HG02852 (cell line): ENCODE data around the gene ZBTB8OS.
A peak's percentile ranks its signal among the peaks of the same experiment; 100 is the strongest.
"Not testable (repeated sequence)": the region's sequence is repeated elsewhere in the genome, so short reads cannot be mapped to it uniquely, and the experiment has no call there.

Experiments
- ATAC-seq: cut with Tn5 transposase; IDR thresholded peaks from one replicate; pipeline ENCODE4 v1.9.1; 2021; ENCODE audit warnings: mild to moderate bottlenecking, moderate library complexity; ENCODE audit not compliant: unreplicated experiment

Gene ZBTB8OS

DNA sequence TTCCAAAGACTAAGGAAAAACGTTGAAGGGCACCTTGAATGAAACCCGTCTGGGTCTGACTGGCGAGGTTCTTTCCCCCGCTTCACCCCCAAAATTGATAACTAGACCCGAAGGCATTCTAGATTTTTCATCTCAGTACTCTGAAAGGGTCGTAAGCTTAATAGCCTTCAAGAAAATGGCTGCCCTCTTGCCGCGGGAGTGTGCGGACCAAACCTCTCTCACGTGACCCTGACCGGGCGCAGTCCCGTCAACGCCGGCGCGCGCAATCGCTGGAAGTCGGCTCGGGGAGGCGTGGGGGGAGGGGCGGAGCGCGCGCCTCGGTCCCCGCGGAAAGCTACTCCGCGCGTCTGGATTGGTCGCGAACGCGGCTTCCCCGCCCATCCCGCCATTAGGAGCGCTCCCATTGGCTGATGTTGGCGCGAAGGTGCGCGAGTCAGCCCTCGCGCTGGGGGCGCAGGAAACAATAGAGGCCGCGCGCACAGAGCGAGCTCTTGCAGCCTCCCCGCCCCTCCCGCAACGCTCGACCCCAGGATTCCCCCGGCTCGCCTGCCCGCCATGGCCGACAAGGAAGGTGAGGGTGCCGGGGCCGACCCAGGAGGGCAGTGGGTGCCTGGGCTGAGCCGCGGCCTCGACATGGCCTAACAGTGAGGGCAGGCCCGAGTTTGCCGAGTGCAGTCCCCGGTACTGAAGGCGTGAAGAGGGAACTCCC lies 556 bp upstream of the ZBTB8OS start, which contains the start of gene RBBP4:
TSS of gene RBBP4 (plus strand) at position 457 of the 709 bp plus-strand sequence. CDS start at position 556, 99 bp downstream.
- peak; percentile 85 for ATAC-seq

DNA sequence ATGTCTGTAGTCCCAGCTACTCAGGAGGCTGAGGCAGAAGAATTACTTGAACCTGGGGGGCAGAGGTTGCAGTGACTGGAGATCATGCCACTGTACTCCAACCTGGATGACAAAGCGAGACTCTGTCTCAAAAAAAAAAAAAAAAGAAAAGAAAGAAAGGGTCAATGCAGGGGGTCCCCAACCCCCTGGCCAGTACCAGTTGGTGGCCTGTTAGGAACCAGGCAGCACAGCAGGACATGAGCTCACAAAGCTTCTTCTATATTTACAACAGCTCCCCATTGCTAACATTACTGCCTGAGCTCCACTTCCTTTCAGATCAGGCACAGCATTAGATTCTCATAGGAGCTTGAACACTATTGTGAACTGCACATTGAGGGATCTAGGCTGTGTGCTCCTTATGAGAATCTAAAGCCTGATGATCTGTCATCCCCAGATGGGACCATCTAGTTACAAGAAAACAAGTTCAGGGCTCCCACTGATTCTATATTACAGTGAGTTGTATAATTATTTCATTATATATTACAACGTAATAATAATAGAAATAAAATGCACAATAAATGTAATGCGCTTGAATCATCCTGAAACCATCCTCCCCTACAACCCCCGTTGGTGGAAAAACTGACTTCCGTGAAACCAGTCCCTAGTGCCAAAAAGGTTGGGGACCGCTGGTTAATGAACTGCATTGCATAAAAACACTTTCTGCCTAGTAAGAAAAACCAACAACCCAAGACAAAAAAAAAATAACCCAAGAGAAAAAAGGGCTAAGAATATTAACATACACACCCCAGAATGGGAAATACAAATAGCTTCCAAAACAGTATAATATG lies 2.8 kb downstream of the ZBTB8OS start:
- ATAC-seq = no peak

DNA sequence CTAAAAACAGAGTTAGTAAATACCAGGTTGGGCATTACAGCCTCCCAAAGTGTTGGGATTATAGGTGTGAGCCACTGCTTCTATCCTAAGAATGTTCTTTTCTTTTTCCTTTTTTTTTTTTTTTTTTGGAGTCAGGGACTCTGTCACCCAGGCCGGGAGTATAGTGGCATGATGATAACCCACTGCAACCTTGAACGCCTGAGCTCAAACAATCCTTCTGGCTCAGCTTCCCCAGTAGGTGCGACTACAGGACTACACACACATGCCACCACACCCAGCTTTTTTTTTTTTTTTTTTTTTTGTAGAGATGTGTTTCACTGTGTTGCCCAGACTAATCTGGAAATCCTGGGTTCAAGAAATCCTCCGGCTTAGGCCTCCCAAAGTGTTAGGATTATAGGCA lies 5.9 kb downstream of the ZBTB8OS start:
- no peak for ATAC-seq

DNA sequence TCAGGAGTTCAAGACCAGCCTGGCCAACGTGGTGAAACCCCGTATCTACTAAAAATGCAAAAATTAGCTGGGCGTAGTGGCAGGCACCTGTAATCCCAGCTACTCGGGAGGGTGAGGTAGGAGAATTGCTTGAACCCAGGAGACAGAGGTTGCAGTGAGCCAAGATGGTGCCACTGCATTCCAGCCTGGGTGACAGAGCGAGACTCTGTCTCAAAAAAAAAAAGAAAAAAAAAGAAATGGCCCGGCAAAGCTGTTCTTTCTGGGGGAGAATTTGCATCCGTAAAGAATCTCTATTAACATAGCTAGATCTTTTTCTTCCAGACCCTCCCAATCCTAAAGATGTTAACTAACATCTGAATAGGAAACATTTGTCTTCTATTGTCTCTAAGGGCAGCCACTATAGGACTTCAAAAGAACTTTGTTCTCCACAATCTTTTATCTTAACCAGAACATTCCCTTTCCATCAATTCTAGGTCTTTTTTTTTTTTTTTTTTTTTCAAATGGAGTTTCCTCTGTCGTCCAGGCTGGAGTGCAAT lies 8.0 kb downstream of the ZBTB8OS start:
- not testable (repeated sequence) for ATAC-seq

DNA sequence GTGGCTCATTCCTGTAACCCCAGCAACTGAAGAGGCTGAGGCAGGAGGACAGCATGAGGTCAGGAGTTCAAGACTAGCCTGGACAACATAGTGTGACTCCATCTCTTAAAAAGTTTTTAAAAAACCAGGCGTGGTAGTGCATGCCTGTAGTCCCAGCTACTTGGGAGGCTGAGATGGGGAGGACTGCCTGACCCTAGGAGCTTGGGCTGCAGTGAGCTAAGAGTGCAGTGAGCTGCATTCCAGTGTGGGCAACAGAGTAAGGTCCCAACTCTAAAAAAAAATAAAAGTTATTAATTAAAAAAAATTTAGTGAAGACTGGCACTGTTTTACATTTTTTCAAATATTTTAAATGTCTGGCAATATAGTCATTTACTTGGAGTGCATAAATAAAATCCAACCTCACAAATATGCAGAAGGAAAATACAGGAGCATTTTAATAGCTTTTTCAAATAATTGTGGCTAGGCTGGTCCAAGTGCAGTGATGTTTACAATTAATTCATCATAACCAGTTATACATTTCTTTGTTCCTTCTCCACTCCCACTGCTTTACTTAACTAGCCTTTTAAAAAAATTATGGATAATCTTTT lies 10.8 kb downstream of the ZBTB8OS start:
- ATAC-seq = no peak

DNA sequence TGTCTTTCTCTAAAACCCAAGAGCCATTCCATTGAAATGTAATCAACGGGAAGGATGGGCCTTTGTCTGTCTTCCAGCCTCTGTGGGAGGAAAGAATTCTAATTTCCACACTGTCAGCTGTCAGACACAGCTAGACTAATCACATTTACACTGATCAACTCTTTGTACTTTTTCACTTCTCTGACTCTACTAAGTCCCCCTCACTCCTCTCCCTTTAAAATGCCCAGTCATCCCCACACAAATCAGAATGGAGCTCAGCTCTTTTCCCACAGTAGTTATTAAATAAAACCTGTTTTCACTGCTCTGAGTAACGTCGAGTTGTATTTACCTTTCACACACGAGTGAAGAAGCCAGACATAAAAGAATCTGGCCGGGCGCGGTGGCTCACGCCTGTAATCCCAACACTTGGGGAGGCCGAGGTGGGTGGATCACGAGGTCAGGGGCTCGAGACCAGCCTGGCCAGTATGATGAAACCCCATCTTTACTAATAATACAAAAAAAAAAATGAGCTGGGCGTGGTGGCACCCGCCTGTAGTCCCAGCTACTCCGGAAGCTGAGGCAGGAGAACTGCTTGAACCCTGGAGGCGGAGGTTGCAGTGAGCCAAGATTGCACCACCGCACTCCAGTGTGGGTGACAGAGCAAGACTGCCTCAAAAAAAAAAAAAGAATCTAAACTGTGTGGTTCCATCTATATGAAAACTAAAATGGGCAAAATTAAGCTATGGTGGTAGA lies 13.3 kb downstream of the ZBTB8OS start:
- no peak for ATAC-seq

DNA sequence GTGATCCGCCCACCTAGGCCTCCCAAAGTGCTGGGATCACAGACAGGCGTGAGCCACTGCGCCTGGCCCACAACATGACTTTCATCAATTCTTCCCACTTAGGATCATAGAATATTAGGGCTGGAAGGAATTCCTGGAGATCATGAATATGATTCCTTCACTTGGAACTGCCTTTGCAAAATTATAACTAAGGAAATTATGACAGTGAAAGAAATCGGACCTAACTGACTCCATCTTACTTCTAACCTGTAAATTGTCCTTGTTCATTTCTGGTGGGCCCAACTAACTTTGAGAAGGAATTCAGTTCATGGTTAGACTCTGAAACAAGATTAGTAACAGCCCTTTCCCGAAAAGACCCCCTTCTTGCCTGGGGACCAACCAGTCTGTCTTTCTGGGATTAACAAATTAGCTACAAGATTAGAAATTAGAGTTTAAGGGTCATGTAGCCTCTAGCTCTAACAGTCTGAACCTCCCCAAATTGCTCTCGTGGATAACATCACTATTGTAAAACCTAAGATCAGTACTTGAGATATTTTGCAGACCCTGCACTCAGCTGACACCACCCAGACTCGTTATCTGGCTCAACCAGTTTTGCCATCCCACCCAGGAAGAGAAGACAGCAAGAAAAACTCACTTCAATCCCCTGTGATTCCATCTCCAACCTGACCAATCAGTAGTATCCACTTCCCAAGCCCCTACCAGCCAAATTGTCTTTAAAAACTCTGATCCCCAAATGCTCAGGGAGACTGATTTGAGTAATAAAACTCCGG lies 14.7 kb downstream of the ZBTB8OS start:
- no peak for ATAC-seq

DNA sequence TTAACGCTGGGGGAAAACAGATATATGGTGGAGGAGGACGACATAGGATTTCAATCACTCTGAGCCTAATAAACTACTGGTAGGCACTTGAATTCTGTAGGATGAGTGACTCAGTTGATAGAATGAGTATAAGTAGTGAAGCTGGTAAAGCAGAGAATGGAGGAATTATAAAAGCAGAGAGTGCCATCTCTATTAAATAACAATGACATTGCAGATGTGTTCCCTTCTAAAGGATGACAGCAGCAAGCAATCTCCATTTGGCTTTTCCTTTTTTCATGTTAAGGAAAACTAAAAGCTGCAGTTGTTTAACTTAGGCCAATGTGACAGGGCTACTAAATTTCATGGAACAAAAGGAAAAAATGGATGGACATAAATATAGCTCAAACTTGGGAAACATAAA lies 17.5 kb downstream of the ZBTB8OS start:
- ATAC-seq = no peak

DNA sequence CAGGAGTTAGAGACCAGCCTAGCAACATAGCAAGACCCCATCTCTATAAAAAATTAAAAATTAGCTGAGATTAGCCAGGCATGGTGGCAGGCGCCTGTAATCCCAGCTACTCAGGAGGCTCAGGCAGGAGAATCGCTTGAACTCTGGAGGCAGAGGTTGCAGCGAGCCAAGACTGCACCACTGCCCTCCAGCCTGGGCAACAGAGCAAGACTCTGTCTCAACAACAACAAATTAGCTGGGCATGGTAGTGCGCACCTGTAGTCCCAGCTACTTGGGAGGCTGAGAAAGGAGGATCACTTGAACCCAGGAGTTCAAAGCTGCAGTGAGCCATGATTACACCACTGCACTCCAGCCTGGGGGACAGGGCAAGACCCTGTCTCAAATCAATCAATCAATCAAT lies 20.2 kb downstream of the ZBTB8OS start:
- ATAC-seq = not testable (repeated sequence)

DNA sequence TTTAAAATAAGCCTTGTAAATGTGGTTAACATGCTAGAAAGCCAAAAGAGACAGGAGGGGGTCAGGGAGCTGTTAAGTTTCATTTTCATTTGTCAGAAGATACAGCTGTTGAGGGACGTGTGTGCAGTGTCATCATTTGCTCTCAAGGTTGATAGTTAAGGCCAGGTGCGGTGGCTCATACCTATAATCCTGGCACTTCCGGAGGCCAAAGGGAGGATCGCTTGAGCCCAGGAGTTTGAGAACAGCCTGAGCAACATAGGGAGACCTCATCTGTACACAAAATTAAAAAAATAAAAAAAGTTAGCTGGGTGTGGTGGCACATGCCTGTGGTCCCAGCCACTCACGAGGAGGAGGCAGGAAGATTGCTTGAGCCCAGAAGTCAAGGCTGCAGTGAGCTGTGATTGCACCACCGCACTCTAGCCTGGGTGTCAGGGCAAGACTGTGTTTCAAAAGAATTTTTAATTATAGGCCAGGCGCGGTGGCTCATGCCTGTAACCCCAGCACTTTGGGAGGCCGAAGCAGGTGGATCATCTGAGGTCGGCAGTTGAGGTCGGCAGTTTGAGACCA lies 22.7 kb downstream of the ZBTB8OS start:
- ATAC-seq = peak; percentile 82

DNA sequence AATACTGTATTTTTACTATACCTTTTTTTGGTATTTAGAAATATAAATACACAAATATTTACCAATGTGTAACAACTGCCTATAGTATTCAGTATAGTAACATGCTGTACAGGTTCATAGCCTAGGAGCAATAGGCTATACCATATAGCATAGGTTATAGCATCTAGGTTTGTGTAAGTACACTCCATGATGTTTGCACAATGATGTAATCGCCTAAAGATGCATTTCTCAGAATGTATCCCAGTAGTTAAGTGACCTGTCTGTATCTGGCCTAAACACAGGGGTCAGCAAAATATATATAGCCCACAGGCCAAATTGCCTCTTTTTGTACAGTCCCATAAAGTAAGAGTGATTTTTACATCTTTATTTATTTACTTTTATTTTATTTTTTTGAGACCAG lies 24.2 kb downstream of the ZBTB8OS start:
- no peak for ATAC-seq

DNA sequence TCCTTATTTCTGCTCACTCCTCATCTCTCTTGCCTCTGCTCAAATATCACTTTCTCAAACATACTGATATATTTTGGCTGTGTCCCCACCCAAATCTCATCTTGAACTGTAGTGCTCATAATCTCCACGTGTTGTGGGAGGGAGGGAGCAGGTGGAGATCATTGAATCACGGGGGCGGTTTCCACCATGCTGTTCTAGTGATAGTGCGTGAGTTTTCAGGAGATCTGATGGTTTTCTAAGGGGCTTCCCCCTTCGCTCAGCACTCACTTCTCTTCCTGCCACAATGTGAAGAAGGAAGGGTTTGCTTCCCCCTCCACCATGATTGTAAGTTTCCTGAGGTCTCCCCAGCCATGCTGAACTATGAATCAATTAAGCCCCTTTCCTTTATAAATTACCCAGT lies 26.6 kb downstream of the ZBTB8OS start:
- ATAC-seq = no peak

DNA sequence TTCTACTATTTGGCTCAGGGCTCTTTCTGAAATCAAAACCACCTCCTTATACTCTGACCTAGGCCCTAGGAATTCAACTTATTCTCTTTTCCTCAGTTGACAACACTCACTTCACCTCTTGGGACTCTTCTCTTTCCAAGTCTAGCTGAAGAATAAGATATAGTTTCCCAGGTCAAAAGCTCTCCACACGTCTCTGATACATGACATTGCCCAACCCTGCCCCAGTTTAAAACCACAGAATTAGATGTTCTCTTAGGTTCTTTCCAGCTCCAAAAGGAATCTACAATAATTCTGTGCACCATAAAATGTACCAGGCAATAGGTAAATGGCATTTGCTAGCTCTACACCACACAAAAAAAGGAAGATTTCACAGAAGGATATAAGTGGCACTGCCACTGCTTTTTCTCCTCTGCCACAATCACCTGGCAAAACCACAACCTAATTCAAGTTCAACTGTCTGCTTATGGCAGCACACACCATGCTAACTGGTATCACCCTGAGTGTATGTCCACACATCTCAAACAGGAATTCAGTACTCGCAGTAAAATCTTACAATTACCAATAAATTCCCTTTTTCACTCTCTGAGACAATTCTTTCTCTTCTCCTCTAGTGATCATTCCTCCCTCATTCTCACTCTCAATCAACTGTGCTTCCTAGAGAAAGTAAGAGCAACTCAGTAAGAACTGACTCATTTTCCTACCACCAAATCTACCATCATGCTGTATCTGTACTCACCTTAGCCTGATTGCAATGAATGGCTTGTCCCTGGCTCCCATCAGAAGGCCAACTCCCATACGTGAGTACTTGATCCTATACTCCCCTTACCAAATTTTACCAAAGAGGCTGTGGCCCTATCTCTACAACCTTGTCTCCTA lies 27.3 kb downstream of the ZBTB8OS start:
- ATAC-seq = no peak

DNA sequence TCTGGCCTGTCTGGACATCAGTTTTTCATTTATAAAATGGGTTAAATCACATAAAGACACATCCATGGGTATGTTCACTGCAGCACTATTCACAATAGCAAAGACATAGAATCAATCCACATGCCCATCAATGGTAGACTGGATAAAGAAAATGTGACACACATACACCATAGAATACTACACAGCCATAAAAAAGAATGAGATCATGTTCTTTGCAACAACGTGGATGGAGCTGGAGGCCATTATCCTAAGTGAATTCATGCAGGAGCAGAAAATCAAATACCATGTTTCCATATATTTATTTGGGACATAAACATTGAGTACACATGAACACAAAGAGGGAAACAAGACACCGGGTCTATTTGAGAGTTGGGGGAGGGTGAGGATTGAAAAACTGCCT lies 28.1 kb downstream of the ZBTB8OS start:
- ATAC-seq = no peak

DNA sequence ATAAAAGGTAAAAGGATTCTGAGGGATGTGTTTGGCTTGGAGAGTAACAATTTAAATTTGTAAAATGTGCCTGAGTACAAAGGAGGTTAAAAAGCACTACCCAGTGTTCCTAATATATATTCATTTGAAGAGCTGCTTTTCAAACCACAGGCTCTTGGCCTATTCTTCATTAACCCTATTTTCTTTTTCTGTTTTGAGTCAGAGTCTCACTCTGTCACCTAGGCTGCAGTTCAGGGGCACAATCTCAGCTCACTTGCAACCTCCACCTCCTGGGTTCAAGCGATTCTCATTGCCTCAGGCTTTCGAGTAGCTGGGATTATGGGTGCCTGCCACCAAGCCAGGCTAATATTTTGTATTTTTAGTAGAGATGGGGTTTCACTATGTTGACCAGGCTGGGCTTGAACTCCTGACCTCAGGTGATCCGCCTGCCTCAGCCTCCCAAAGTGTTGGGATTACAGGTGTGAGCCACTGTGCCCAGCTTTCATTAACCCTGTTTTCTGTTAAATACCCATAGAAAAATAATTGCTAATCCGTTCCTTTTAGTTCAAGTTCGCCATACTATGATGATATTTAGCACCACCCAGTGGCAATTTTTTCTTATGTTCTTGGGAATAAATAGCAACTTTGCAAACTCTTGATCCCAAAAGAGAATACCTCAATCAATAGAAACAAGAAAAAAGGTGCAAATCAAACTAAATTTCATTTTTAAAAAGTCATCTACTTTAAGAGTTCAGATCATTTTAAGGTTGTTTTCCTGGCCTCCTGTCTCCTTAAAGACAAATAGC lies 30.5 kb downstream of the ZBTB8OS start:
- ATAC-seq = peak; percentile 76

DNA sequence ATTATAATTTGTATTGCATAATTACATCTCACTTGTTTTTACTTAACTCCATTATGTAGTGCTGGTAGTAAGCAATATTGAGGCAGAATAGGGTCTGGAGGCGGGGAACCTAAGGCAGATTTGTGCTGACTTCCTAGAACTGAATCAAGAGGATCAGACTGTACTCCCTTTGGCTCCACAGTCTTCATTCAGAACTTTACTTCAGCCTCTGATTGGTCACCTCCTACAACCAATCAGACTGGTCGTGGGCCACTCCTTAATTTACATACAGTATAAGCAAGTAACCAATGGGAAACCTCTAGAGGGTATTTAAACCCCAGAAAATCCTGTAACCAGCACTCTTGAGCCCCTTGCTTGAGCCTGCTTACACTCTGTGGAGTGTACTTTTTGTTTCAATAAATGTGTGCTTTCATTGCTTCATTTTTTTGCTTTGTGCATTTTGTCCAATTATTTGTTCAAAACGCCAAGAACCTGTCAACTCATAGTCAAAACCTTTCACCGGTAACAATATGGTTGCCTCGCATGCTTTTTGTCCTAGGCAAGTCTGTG lies 31.6 kb downstream of the ZBTB8OS start:
- ATAC-seq = no peak

DNA sequence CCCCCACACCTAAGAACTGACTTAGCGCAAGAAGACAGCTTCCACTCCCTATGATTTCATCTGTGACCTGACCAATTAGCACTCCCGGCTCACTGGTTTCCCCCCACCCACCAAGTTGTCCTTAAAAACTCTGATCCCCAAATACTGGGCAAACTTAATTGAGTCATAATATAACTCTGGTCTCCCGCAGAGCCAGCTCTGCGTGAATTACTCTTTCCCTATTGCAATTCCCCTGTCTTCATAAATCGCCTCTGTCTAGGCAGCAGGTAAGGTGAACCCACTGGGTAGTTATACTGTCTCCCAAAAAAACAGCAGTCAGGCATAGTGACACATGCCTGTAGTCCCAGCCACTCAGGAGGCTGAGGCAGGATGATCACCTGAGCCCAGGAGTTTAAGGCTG lies 36.9 kb downstream of the ZBTB8OS start:
- ATAC-seq = no peak
